Natural killer cell (primary cell): Measurements from ENCODE around the gene SKAP2. TPM values are rescaled to one million over a fixed set of nuclear protein-coding genes. Genes with fewer than 3 reads are reported as not detected.

Experiments used
- ATAC-seq, 3 donors: fragments of 150-1000 bp in 2 of 3; fragments of 200-7000 bp in 1 of 3; cut with Tn5 transposase; 1 replicate in 1 of 3; 2 replicates in 2 of 3; pipeline ENCODE4 v1.10.0; 2021; ENCODE audit warnings: mild to moderate bottlenecking in 2 of 3, moderate library complexity in 2 of 3
- DNase-seq, 2 donors: peaks; one replicate each; pipeline versions ENCODE4 v3.0.0 to v3.0.0-alpha.2; 2013 to 2021; ENCODE audit warnings: mixed read lengths in 1 of 2
- H3K27ac ChIP-seq: one replicate; pipeline ENCODE4 v1.5.1; 2013; ENCODE audit warnings: mild to moderate bottlenecking, low read length
- H3K27me3 ChIP-seq: one replicate; pipeline ENCODE4 v1.6.1; 2013; ENCODE audit warnings: low read length; ENCODE audit not compliant: control insufficient read depth, insufficient read depth
- H3K36me3 ChIP-seq: one replicate; pipeline ENCODE4 v1.6.1; 2013; ENCODE audit warnings: low read length; ENCODE audit not compliant: control insufficient read depth, insufficient read depth
- H3K4me1 ChIP-seq: one replicate; pipeline ENCODE4 v1.6.1; 2013; ENCODE audit warnings: low read length; ENCODE audit not compliant: control insufficient read depth, insufficient read depth
- H3K4me3 ChIP-seq: one replicate; pipeline ENCODE4 v1.5.1; 2013; ENCODE audit warnings: low read length
- H3K9me3 ChIP-seq: one replicate; pipeline ENCODE4 v1.6.1; 2013; ENCODE audit warnings: low read length; ENCODE audit not compliant: control insufficient read depth, insufficient read depth
- H3K27ac Mint-ChIP-seq, 2 donors: one replicate each; pipeline ENCODE4 v1.8.0; 2022; ENCODE audit warnings: mild to moderate bottlenecking in 2 of 2, mixed read lengths in 2 of 2, moderate library complexity in 1 of 2
- H3K27me3 Mint-ChIP-seq, 2 donors: one replicate each; pipeline ENCODE4 v1.8.0; 2022; ENCODE audit warnings: low read depth in 2 of 2, mixed read lengths in 2 of 2
- H3K36me3 Mint-ChIP-seq: one replicate; pipeline ENCODE4 v1.8.0; 2022; ENCODE audit warnings: mixed read lengths
- H3K4me1 Mint-ChIP-seq, 2 donors: one replicate each; pipeline ENCODE4 v1.8.0; 2022; ENCODE audit warnings: mixed read lengths in 2 of 2
- H3K4me3 Mint-ChIP-seq: one replicate; pipeline ENCODE4 v1.8.0; 2022; ENCODE audit warnings: mild to moderate bottlenecking, moderate library complexity, mixed read lengths
- H3K9me3 Mint-ChIP-seq, 2 donors: one replicate each; pipeline ENCODE4 v1.8.0; 2022; ENCODE audit warnings: mixed read lengths in 2 of 2
- CTCF ChIP-seq: fragments of 200-600 bp; IDR thresholded peaks from one replicate; pipeline ENCODE4 v1.8.0; 2022; ENCODE audit warnings: antibody characterized with exemption
- WGBS: methylation state at CpG from one replicate; pipeline ENCODE4 v1.1.7; 2013; ENCODE audit warnings: missing lambda C conversion rate; ENCODE audit not compliant: insufficient coverage; 5-methylcytosine and 5-hydroxymethylcytosine counted together
- intact Hi-C: fragments of 100-400 bp; cut with micrococcal nuclease; formaldehyde crosslinking; loops from one replicate; pipeline ENCODE4 v1.14.2; 2022
- total RNA-seq, 4 donors: library from RNA; stranded (reverse); fragments of 120-200 nt in 1 of 4; gene quantifications; one replicate each; pipeline versions ENCODE4 v1.2.3 to v1.2.4, GENCODE V29; 2013 to 2022

SKAP2 gene
- total RNA-seq, 3 donors from 2014 or later (not counting 1 experiment from before 2014, with no cell fraction given), result 26.8 to 42.4 (median 35.1) TPM

GRCh38 chr7:26782501-26782900 is 81.9 kb downstream of the SKAP2 start:
- H3K9me3 Mint-ChIP-seq, result no peaks in the 10 kb centered on the region
- H3K4me1 ChIP-seq, result no peaks in the 10 kb centered on the region
- no peak overlapping the region for H3K27ac ChIP-seq
- no peak overlapping the region for H3K4me3 Mint-ChIP-seq
- WGBS, result 92% methylated on average over 2 of the region's 2 CpGs
- no peak for TF ChIP-seq CTCF
- ATAC-seq (no peak), DNase-seq (no peak)
- no peaks in the 10 kb centered on the region for H3K9me3 ChIP-seq
- no peak overlapping the region for H3K4me3 ChIP-seq
- H3K36me3 ChIP-seq, result no peaks in the 10 kb centered on the region
- H3K27me3 Mint-ChIP-seq, result no peaks in the 10 kb centered on the region
- H3K4me1 Mint-ChIP-seq, result peaks cover 0 to 19% of the 10 kb centered on the region in 2 donors
- intact Hi-C loops, result no loop called here
- no peak overlapping the region for H3K27ac Mint-ChIP-seq
- H3K27me3 ChIP-seq, result no peaks in the 10 kb centered on the region
- H3K36me3 Mint-ChIP-seq, result no peaks in the 10 kb centered on the region

GRCh38 chr7:26779978-26780595 is 84.3 kb downstream of the SKAP2 start:
- Histone ChIP-seq H3K4me1 (no peaks in the 10 kb centered on the region), H3K36me3 (peaks cover 1% of the 10 kb centered on the region), H3K4me3 (no peak overlapping the region), H3K9me3 (no peaks in the 10 kb centered on the region), H3K27me3 (no peaks in the 10 kb centered on the region), H3K27ac (no peak overlapping the region)
- no peak for TF ChIP-seq CTCF
- Mint-ChIP-seq H3K27me3 (no peaks in the 10 kb centered on the region), H3K9me3 (no peaks in the 10 kb centered on the region), H3K36me3 (no peaks in the 10 kb centered on the region), H3K4me3 (no peak overlapping the region), H3K4me1 (peaks cover 0 to 19% of the 10 kb centered on the region in 2 donors), H3K27ac (no peak overlapping the region)
- DNase-seq, result no peak
- 100% methylated on average over 1 of the region's 1 CpG for WGBS
- intact Hi-C loops, result no loop called here
- no peak for ATAC-seq

GRCh38 chr7:26777385-26777784 is 87.0 kb downstream of the SKAP2 start:
- no peak overlapping the region for H3K27ac ChIP-seq
- H3K36me3 ChIP-seq, result peaks cover 1% of the 10 kb centered on the region
- ATAC-seq, result no peak
- H3K4me1 Mint-ChIP-seq, result peaks cover 0 to 7% of the 10 kb centered on the region in 2 donors
- H3K27ac Mint-ChIP-seq, result no peak overlapping the region
- no peak for TF ChIP-seq CTCF
- no peaks in the 10 kb centered on the region for H3K4me1 ChIP-seq
- no peaks in the 10 kb centered on the region for H3K9me3 ChIP-seq
- peaks cover 5% of the 10 kb centered on the region for H3K36me3 Mint-ChIP-seq
- H3K27me3 ChIP-seq, result no peaks in the 10 kb centered on the region
- H3K9me3 Mint-ChIP-seq, result no peaks in the 10 kb centered on the region
- no peak overlapping the region for H3K4me3 ChIP-seq
- no peak for DNase-seq
- H3K4me3 Mint-ChIP-seq, result no peak overlapping the region
- intact Hi-C loops, result no loop called here
- no peaks in the 10 kb centered on the region for H3K27me3 Mint-ChIP-seq

- no peak overlapping the region for H3K27ac Mint-ChIP-seq
- H3K27ac ChIP-seq, result no peak overlapping the region
- intact Hi-C loops, result no loop called here
- no peaks in the 10 kb centered on the region for H3K27me3 ChIP-seq
- DNase-seq (no peak), ATAC-seq (no peak)
- H3K4me3 ChIP-seq, result no peak overlapping the region
- H3K9me3 Mint-ChIP-seq, result no peaks in the 10 kb centered on the region
- H3K36me3 ChIP-seq, result no peaks in the 10 kb centered on the region
- no peak for TF ChIP-seq CTCF
- no peaks in the 10 kb centered on the region for H3K4me1 ChIP-seq
- no peaks in the 10 kb centered on the region for H3K36me3 Mint-ChIP-seq
- H3K4me1 Mint-ChIP-seq, result peaks cover 9 to 14% of the 10 kb centered on the region in 2 donors
- WGBS, result no CpG with 5 or more reads among the region's 1 CpG
- H3K27me3 Mint-ChIP-seq, result no peaks in the 10 kb centered on the region
- no peaks in the 10 kb centered on the region for H3K9me3 ChIP-seq
- H3K4me3 Mint-ChIP-seq, result no peak overlapping the region
These were observed 103.9 kb downstream of the SKAP2 start for GRCh38 chr7:26760501-26760900.
